ENCODE results near the gene AMOTL2. TPM values are rescaled to one million over a fixed set of nuclear protein-coding genes. Genes with fewer than 3 reads are reported as not detected.

Gene AMOTL2
- total RNA-seq, 4 donors from 2014 or later, result 49.4 to 87.5 (median 61.4) TPM

- Histone ChIP-seq H3K4me3 (no peak overlapping the region), H3K27me3 (no peaks in the 10 kb centered on the region), H3K27ac (peak overlapping the region; percentile 23 to 46), H3K9me3 (no peaks in the 10 kb centered on the region), H3K4me1 (no peaks in the 10 kb centered on the region), H3K36me3 (no peaks in the 10 kb centered on the region)
- no peak for DNase-seq
- TF ChIP-seq POLR2A (IDR thresholded peaks at IDR 0.05) (no peak), CTCF (IDR thresholded peaks at IDR 0.05) (no peak)
- intact Hi-C loops (cut with DNase I; ENCODE audit: low total_unique reads), result no loop called here
Measured at GRCh38 chr3:134381076-134381475, 6.8 kb upstream of the AMOTL2 start.

DNA sequence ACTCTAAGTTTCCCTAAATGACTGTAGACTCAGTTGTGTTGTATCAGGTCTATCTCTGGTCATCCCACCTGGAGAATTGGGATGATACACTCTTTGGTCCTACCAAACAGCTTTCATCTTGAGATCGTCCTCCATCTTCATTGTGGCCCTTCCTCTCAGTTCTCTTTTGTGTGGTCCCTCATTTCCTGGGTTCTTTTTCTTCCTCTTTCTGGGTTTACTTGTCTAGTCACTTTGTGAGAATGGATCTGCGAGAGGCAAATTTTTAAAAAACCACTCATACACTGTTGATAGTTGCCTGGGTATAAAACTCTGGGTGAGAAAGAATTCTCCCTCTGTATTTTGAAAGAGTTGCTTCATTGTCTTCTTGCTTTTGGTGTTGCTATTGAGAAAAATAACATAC is 6.0 kb upstream of the AMOTL2 start:
- H3K36me3 ChIP-seq, result no peaks in the 10 kb centered on the region
- H3K27me3 ChIP-seq, result no peaks in the 10 kb centered on the region
- H3K9me3 ChIP-seq, result no peaks in the 10 kb centered on the region
- no peak for DNase-seq
- H3K4me1 ChIP-seq, result no peaks in the 10 kb centered on the region
- no peak for TF ChIP-seq POLR2A (IDR thresholded peaks at IDR 0.05)
- no peak for TF ChIP-seq CTCF (IDR thresholded peaks at IDR 0.05)
- no peak overlapping the region for H3K4me3 ChIP-seq
- intact Hi-C loops (cut with DNase I; ENCODE audit: low total_unique reads), result no loop called here
- H3K27ac ChIP-seq, result peak overlapping the region; percentile 23 to 46

DNA sequence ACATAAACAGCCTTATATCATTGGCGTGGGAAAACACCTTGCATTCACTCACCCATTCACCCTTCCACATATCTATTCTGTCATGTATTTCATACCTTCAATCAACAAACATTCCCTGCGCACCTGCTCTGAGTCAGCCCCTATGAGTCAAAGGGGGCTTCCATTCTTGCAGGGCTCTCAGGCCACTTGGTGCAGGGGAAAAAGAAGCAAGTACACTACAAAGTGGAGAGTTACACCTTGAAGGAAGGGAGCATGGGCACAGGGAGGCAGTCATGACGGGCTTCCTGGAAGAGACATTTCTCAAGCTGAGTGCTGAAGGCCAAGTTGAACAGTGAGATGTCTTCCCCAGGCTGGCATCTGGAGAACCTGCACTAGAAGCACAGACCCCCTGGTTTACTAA is 4.6 kb upstream of the AMOTL2 start:
- Histone ChIP-seq H3K4me3 (no peak overlapping the region), H3K27ac (no peak overlapping the region), H3K27me3 (no peaks in the 10 kb centered on the region), H3K4me1 (no peaks in the 10 kb centered on the region), H3K36me3 (no peaks in the 10 kb centered on the region), H3K9me3 (no peaks in the 10 kb centered on the region)
- no peak for DNase-seq
- intact Hi-C loops (cut with DNase I; ENCODE audit: low total_unique reads), result no loop called here
- TF ChIP-seq CTCF (IDR thresholded peaks at IDR 0.05), result no peak
- no peak for TF ChIP-seq POLR2A (IDR thresholded peaks at IDR 0.05)

- H3K36me3 ChIP-seq, result no peaks in the 10 kb centered on the region
- H3K4me3 ChIP-seq, result no peak overlapping the region
- no peaks in the 10 kb centered on the region for H3K4me1 ChIP-seq
- no peak for DNase-seq
- no peak for TF ChIP-seq POLR2A (IDR thresholded peaks at IDR 0.05)
- TF ChIP-seq CTCF (IDR thresholded peaks at IDR 0.05), result peak; percentile 23 to 44 (median 30)
- no peaks in the 10 kb centered on the region for H3K27me3 ChIP-seq
- H3K27ac ChIP-seq, result no peak overlapping the region
- intact Hi-C loops (cut with DNase I; ENCODE audit: low total_unique reads), result no loop called here
- H3K9me3 ChIP-seq, result no peaks in the 10 kb centered on the region
Measured at GRCh38 chr3:134378384-134378783, 4.1 kb upstream of the AMOTL2 start.

DNA sequence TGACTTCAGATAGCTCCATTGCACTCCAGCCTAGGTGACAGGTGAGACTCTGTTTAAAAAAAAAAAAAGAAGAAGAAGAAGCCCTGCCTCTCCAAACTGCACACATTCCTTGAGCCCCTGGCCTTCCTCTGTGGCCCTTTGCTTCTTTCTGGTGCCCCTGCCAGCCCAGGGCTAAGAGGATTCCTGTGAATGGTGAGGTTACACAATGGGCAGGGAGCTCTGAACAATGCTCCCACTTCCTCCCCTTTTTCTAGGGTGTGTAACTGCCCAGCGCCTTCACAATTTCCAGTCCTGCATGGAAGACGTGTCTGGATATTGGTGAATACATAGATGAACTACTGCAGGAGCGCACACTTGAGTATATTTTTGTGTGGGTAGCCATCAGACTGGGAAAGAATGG is 3.6 kb upstream of the AMOTL2 start:
- H3K36me3 ChIP-seq, result no peaks in the 10 kb centered on the region
- H3K4me3 ChIP-seq, result no peak overlapping the region
- no peak for TF ChIP-seq POLR2A (IDR thresholded peaks at IDR 0.05)
- TF ChIP-seq CTCF (IDR thresholded peaks at IDR 0.05), result no peak
- intact Hi-C loops (cut with DNase I; ENCODE audit: low total_unique reads), result no loop called here
- H3K4me1 ChIP-seq, result no peaks in the 10 kb centered on the region
- no peak overlapping the region for H3K27ac ChIP-seq
- H3K27me3 ChIP-seq, result no peaks in the 10 kb centered on the region
- H3K9me3 ChIP-seq, result no peaks in the 10 kb centered on the region
- no peak for DNase-seq
